Neural progenitor cell (in vitro differentiated cells): Measurements from ENCODE around the gene ADK.

Source experiments
- CTCF ChIP-seq: fragments of 200-600 bp; sonication (generic); IDR thresholded peaks from 2 replicates; pipeline ENCODE4 v1.5.1; 2017; ENCODE audit warnings: antibody characterized with exemption, mild to moderate bottlenecking
- EZH2 ChIP-seq: fragments of 200-600 bp; sonication (generic); IDR thresholded peaks from 2 replicates; pipeline ENCODE4 v1.6.1; 2017; ENCODE audit warnings: antibody characterized with exemption, mild to moderate bottlenecking, moderate library complexity
- EZH2phosphoT487 ChIP-seq: fragments of 200-600 bp; sonication (generic); IDR thresholded peaks from 2 replicates; pipeline ENCODE4 v1.6.1; 2017; ENCODE audit warnings: antibody characterized with exemption

- TF ChIP-seq CTCF (no peak), EZH2phosphoT487 (no peak), EZH2 (no peak)
These were observed 604.3 kb downstream of the ADK start for GRCh38 chr10:74755273-74755672.
